LNCAP (cell line): ENCODE data around the gene PPP2R5B.

Experiments used
- CTCF ChIP-seq: fragments of 450-650 bp; IDR thresholded peaks from 2 replicates; pipeline ENCODE4 v1.5.1; 2017; ENCODE audit warnings: mild to moderate bottlenecking

PPP2R5B gene

GRCh38 chr11:64919627-64920026 lies 4.9 kb upstream of the PPP2R5B start:
- TF ChIP-seq CTCF: no peak

- no peak for TF ChIP-seq CTCF
These were observed 4.4 kb upstream of the PPP2R5B start for GRCh38 chr11:64920124-64920523.

GRCh38 chr11:64921384-64921783 lies 3.1 kb upstream of the PPP2R5B start:
- no peak for TF ChIP-seq CTCF

- TF ChIP-seq CTCF: no peak
These were observed 1.3 kb upstream of the PPP2R5B start for GRCh38 chr11:64923151-64923661.

- TF ChIP-seq CTCF: no peak
These were observed 408 bp downstream of the PPP2R5B start for GRCh38 chr11:64924910-64925284.

GRCh38 chr11:64925536-64926436 lies 1.3 kb downstream of the PPP2R5B start:
- no peak for TF ChIP-seq CTCF

GRCh38 chr11:64926689-64927088 lies 2.2 kb downstream of the PPP2R5B start:
- TF ChIP-seq CTCF: no peak
